LHCN-M2 (cell line): ENCODE data around the gene SEPHS2. TPM values are rescaled to one million over a fixed set of nuclear protein-coding genes. Genes with fewer than 3 reads are reported as not detected.
"Not testable (repeated sequence)": the region's sequence is repeated elsewhere in the genome, so short reads cannot be mapped to it uniquely, and the experiment has no call there.

Source experiments
- DNase-seq: peaks from one replicate; pipeline ENCODE4 v3.0.0-alpha.2; 2012; ENCODE audit warnings: low read depth
- polyA plus RNA-seq: library from polyadenylated mRNA; unstranded; fragments of >200 nt; gene quantifications from one replicate; pipeline ENCODE4 v1.2.1, GENCODE V29; 2012; ENCODE audit warnings: missing spikeins
- total RNA-seq: library from RNA; depleted of rRNA; stranded (reverse); fragments of >200 nt; gene quantifications from 2 replicates; pipeline ENCODE4 v1.2.3, GENCODE V29; 2014; rRNA removed

Gene SEPHS2, protein sequence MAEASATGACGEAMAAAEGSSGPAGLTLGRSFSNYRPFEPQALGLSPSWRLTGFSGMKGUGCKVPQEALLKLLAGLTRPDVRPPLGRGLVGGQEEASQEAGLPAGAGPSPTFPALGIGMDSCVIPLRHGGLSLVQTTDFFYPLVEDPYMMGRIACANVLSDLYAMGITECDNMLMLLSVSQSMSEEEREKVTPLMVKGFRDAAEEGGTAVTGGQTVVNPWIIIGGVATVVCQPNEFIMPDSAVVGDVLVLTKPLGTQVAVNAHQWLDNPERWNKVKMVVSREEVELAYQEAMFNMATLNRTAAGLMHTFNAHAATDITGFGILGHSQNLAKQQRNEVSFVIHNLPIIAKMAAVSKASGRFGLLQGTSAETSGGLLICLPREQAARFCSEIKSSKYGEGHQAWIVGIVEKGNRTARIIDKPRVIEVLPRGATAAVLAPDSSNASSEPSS
- total RNA-seq, result 5.1 and 10.0 TPM in 2 replicates
- polyA plus RNA-seq, result 25.1 TPM

- peak; percentile 96 for DNase-seq
Observed at GRCh38 chr16:30445408-30446202, at the start of gene SEPHS2. TSS of gene SEPHS2 (minus strand) at chr16:30445874. CDS start at chr16:30445727, 147 bp downstream.

GRCh38 chr16:30494709-30495108, 49.0 kb upstream of the SEPHS2 start:
- no peak for DNase-seq

DNA sequence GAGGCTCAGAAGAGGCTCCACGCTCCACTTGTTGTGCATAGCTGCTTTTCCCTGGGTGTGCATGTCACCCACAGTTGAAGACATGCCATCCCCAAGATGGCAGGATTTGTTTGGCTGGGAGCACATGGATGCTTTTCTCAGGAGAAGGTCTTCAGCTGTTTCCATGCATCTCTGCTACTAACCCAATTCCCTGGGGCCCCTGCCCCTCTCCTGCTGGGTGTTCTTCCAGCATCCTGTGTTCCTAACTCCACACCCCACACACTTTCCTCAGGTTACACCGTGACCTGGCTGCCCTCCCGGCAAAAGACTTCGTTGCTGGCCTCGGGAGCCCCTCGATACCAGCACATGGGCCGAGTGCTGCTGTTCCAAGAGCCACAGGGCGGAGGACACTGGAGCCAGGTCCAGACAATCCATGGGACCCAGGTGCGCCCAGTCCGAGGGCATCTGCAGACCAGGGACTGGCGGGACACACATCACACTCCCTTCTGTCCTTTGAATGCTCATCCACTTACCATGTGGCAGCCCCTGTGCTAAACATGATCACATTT, 48.3 kb upstream of the SEPHS2 start:
- peak; percentile 25 for DNase-seq

GRCh38 chr16:30491744-30492308, 46.2 kb upstream of the SEPHS2 start:
- peak; percentile 70 for DNase-seq

DNA sequence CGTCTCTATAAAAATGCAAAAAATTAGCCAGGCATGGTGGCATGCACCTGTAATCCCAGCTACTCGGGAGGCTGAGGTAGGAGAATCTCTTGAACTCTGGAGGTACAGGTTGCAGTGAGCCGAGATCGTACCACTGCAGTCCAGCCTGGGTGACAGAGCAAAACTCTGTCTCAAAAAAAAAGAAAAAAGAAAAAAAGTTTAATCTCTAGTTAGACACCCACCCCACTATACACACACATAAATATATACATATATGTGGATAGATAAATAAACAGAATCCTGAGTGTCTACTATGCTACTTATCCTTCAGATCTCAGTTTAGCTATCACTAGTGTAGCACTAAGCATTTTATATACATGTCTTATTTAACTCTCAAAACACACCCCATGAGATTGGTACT, 45.6 kb upstream of the SEPHS2 start:
- no peak for DNase-seq

DNA sequence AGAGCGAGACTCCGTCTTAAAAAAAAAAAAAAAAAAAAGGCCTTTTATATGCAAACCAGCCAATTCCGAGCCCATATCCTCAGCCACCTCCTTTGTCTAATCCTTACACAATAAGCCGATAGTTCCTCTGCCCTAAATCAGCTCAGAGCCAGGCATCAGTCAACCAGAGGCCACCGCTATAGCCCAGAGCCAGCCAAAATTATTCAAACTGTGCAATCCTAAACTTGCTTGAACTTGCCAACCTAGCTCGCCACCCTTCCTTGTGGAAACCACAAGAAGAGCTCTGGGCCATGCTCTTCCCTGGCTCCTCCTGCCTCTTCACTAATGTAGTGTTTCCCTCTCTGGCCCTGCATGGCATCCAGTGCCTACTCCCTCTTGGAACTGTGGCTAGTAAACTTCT, 44.5 kb upstream of the SEPHS2 start:
- DNase-seq, result no peak

DNA sequence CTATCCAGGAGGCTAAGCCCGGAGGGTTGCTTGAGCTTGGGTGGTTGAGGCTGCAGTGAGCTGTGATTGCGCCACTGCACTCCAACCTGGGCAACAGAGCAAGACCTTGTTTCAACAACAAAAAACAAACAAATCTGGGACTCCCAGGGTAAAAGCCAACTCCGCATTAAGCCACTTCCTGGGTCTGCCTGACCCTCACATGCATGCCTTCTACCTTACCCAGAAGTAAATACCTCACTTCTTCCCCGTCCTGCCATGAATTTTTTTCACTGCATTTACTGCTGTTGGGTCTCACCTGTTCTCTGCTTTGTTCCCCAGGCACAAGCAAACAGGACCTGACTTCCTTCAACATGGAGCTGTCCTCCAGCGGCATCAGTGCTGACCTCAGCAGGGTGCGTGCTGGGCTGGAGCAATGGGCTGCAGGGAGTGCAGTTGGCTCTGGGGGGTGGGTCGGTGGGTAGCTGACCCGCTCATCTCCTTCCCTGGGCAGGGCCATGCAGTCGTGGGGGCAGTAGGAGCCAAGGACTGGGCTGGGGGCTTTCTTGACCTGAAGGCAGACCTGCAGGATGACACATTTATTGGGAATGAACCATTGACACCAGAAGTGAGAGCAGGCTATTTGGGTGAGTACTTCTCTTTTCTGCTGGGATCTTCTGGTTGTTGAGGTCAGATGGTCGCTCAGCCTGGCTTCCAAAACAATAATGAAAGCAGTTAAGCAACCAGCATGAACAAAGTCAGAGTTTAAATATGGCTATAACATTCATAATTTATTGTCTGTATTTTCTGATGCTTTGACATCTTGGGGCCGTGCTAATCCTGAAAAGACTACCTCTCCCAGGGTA, 43.3 kb upstream of the SEPHS2 start:
- no peak for DNase-seq

- no peak for DNase-seq
Observed at GRCh38 chr16:30485818-30486436, 40.3 kb upstream of the SEPHS2 start.

- no peak for DNase-seq
Observed at GRCh38 chr16:30484887-30485286, 39.2 kb upstream of the SEPHS2 start.

- DNase-seq, result no peak
Observed at GRCh38 chr16:30482366-30482765, 36.7 kb upstream of the SEPHS2 start.

DNA sequence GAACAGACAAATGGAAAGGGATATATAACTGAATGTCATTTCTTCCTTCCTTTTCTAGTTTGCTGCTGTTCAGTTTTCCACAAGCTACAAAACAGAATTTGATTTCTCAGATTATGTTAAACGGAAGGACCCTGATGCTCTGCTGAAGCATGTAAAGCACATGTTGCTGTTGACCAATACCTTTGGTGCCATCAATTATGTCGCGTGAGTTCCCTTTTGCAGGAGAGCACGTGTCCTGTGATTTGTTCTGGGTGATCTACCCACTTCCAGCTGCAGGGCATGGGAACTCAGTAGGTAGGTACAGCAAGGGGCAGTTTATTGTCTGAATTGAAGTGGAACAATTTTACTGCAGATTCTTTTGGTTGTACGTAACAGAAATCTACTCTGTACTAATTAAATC, 35.7 kb upstream of the SEPHS2 start:
- no peak for DNase-seq

DNA sequence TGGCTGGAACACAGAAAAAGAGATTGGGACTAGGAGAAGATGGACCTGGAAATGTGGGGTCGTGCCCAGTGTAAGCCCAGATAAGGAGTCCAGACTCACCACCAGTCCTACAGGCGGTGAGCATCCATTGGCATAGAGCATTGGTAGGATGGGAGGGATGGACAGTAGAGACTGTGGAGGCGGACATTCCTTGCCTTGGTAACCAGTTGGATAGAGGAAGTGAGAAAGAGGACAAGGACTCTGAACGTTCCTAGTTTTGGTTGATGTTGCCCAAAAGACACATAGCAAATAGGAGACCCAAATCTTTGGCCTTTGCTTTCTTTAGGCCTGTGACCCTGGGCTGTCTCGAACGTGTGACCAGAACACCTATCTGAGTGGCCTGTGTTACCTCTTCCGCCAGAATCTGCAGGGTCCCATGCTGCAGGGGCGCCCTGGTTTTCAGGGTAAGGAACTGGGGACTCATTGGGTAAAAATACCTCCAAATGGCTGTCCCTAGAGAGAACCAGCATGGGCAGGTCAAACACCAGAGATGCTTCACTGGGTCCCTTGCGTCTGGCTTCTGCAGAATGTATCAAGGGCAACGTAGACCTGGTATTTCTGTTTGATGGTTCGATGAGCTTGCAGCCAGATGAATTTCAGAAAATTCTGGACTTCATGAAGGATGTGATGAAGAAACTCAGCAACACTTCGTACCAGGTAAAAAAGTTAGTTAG, 33.2 kb upstream of the SEPHS2 start:
- DNase-seq, result no peak

GRCh38 chr16:30477773-30478172, 32.1 kb upstream of the SEPHS2 start:
- not testable (repeated sequence) for DNase-seq

- no peak for DNase-seq
Observed at GRCh38 chr16:30476991-30477390, 31.3 kb upstream of the SEPHS2 start.

GRCh38 chr16:30474684-30475083, 29.0 kb upstream of the SEPHS2 start:
- DNase-seq, result no peak

DNA sequence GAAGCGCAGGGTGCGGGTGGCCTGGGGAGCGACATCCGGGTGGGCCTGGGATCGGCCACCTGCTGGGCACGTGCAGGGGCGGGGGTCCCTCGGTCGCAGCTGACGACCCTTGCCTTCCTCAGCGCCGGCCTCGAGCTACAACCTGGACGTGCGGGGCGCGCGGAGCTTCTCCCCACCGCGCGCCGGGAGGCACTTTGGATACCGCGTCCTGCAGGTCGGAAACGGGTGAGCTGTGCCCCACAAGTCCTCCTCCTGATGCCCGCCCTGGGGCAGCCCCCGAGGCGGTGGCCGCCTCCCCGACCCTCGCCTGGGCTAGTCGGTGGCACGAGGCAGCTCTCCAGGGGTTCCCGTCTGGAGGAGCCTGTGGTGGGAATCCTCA, 28.4 kb upstream of the SEPHS2 start:
- no peak for DNase-seq

GRCh38 chr16:30473231-30474073, 27.8 kb upstream of the SEPHS2 start:
- no peak for DNase-seq

- DNase-seq, result no peak
Observed at GRCh38 chr16:30472328-30472942, 26.8 kb upstream of the SEPHS2 start, which contains the start of gene ITGAL. TSS of gene ITGAL (plus strand) at chr16:30472742. CDS start at chr16:30472838, 96 bp downstream.

- no peak for DNase-seq
Observed at GRCh38 chr16:30470632-30470995, 24.9 kb upstream of the SEPHS2 start.
